HEK293 (cell line): ENCODE measurements around the gene PLEKHF1.

Experiments
- CTCF ChIA-PET: fragments of 350-600 bp; formaldehyde crosslinking; extraction: SDS; loops from one replicate; lab custom pipeline; 2021; ENCODE audit warnings: antibody characterized with exemption; lab: Yijun Ruan, JAX
- POLR2A ChIA-PET: fragments of 300-600 bp; formaldehyde crosslinking; extraction: SDS; loops from one replicate; lab custom pipeline; 2020; ENCODE audit warnings: antibody characterized with exemption, inconsistent platforms; lab: Yijun Ruan, JAX
- H3K27ac ChIP-seq: fragments of 200-500 bp; sonication (Bioruptor generic); 2 replicates; pipeline ENCODE4 v1.5.1; 2014; ENCODE audit warnings: low read depth, low read length, control low read depth, inconsistent platforms; ENCODE audit errors: extremely low read depth
- H3K36me3 ChIP-seq, 2 experiments: fragments of 200-500 bp in 1 of 2; sonication (Bioruptor generic) in 1 of 2; 1 replicate in 1 of 2; 2 replicates in 1 of 2; pipeline ENCODE4 v1.5.1; 2014 to 2017; ENCODE audit warnings: inconsistent platforms in 2 of 2, low read length in 2 of 2; ENCODE audit not compliant: control insufficient read depth in 2 of 2, insufficient read depth in 1 of 2
- H3K4me1 ChIP-seq: fragments of 200-500 bp; sonication (Bioruptor generic); 2 replicates; pipeline ENCODE4 v1.5.1; 2014; ENCODE audit warnings: mild to moderate bottlenecking, low read length, inconsistent platforms; ENCODE audit not compliant: control insufficient read depth, insufficient read depth
- H3K4me3 ChIP-seq: 2 replicates; pipeline ENCODE4 v1.5.1; 2011; ENCODE audit warnings: low read depth, mild to moderate bottlenecking, control low read depth, low read length, moderate library complexity
- H3K9me3 ChIP-seq: fragments of 200-500 bp; sonication (Bioruptor generic); 2 replicates; pipeline ENCODE4 v1.5.1; 2014; ENCODE audit warnings: low read depth, low read length, inconsistent platforms; ENCODE audit not compliant: control insufficient read depth, insufficient read depth
- GLI4 ChIP-seq: fragments of 450-650 bp; formaldehyde crosslinking; IDR thresholded peaks from 2 replicates; pipeline ENCODE4 v1.5.1; 2016; ENCODE audit warnings: missing biosample characterization, missing genetic modification characterization
- OSR2 ChIP-seq: fragments of 450-650 bp; formaldehyde crosslinking; IDR thresholded peaks from 2 replicates; pipeline ENCODE4 v1.5.1; 2016; ENCODE audit warnings: missing biosample characterization, missing genetic modification characterization
- SALL2 ChIP-seq: fragments of 450-650 bp; formaldehyde crosslinking; IDR thresholded peaks from 2 replicates; pipeline ENCODE4 v1.5.0; 2017; ENCODE audit warnings: missing biosample characterization, mild to moderate bottlenecking, missing genetic modification characterization, borderline replicate concordance
- SCRT1 ChIP-seq: fragments of 450-650 bp; formaldehyde crosslinking; IDR thresholded peaks from 2 replicates; pipeline ENCODE4 v1.5.1; 2016; ENCODE audit warnings: missing biosample characterization, missing genetic modification characterization, borderline replicate concordance
- TCF7L2 ChIP-seq: IDR thresholded peaks from 2 replicates; pipeline ENCODE4 v1.6.1; 2011; ENCODE audit warnings: low read depth, mild to moderate bottlenecking, inconsistent platforms, low read length, moderate library complexity, borderline replicate concordance
- ZBTB17 ChIP-seq: fragments of 450-650 bp; formaldehyde crosslinking; IDR thresholded peaks from 2 replicates; pipeline ENCODE4 v1.5.1; 2016; ENCODE audit warnings: missing biosample characterization, missing genetic modification characterization
- ZBTB20 ChIP-seq: fragments of 450-650 bp; formaldehyde crosslinking; IDR thresholded peaks from 2 replicates; pipeline ENCODE4 v1.5.1; 2016; ENCODE audit warnings: missing biosample characterization, missing genetic modification characterization
- ZFHX2 ChIP-seq: fragments of 450-650 bp; formaldehyde crosslinking; conservative IDR thresholded peaks from 2 replicates; pipeline ENCODE4 v1.5.1; 2016; ENCODE audit warnings: missing biosample characterization, missing genetic modification characterization
- ZIC2 ChIP-seq: fragments of 450-650 bp; formaldehyde crosslinking; IDR thresholded peaks from 2 replicates; pipeline ENCODE4 v1.5.1; 2016; ENCODE audit warnings: missing biosample characterization, missing genetic modification characterization
- ZNF10 ChIP-seq: fragments of 450-650 bp; formaldehyde crosslinking; IDR thresholded peaks from 2 replicates; pipeline ENCODE4 v1.5.1; 2017; ENCODE audit warnings: missing biosample characterization, missing genetic modification characterization
- ZNF341 ChIP-seq: fragments of 450-650 bp; formaldehyde crosslinking; IDR thresholded peaks from 2 replicates; pipeline ENCODE4; 2016; ENCODE audit warnings: low read depth, missing biosample characterization, missing genetic modification characterization
- ZNF366 ChIP-seq: fragments of 450-650 bp; formaldehyde crosslinking; conservative IDR thresholded peaks from 2 replicates; pipeline ENCODE4 v1.5.1; 2016; ENCODE audit warnings: missing biosample characterization, missing genetic modification characterization
- ZNF391 ChIP-seq: fragments of 450-650 bp; formaldehyde crosslinking; IDR thresholded peaks from 2 replicates; pipeline ENCODE4 v1.5.1; 2016; ENCODE audit warnings: low read depth, missing biosample characterization, missing genetic modification characterization, borderline replicate concordance
- ZNF416 ChIP-seq: fragments of 450-650 bp; formaldehyde crosslinking; IDR thresholded peaks from 2 replicates; pipeline ENCODE4 v1.5.1; 2016; ENCODE audit warnings: missing biosample characterization, missing genetic modification characterization
- ZNF423 ChIP-seq: fragments of 450-650 bp; formaldehyde crosslinking; IDR thresholded peaks from 2 replicates; pipeline ENCODE4 v1.5.1; 2016; ENCODE audit warnings: missing biosample characterization, missing genetic modification characterization
- ZNF707 ChIP-seq: fragments of 450-650 bp; formaldehyde crosslinking; IDR thresholded peaks from 2 replicates; pipeline ENCODE4 v1.5.1; 2016; ENCODE audit warnings: missing biosample characterization, missing genetic modification characterization
- ZXDB ChIP-seq: fragments of 450-650 bp; formaldehyde crosslinking; IDR thresholded peaks from 2 replicates; pipeline ENCODE4 v1.5.1; 2016; ENCODE audit warnings: missing biosample characterization, missing genetic modification characterization
- TF ChIP-seq, protein P1 (sequence below): fragments of 450-650 bp; formaldehyde crosslinking; IDR thresholded peaks from 2 replicates; pipeline ENCODE4 v1.5.1; 2017; ENCODE audit warnings: missing biosample characterization, missing genetic modification characterization
- TF ChIP-seq, protein P2 (sequence below): fragments of 450-650 bp; formaldehyde crosslinking; IDR thresholded peaks from 2 replicates; pipeline ENCODE4 v1.5.1; 2016; ENCODE audit warnings: missing biosample characterization, missing genetic modification characterization, borderline replicate concordance

PLEKHF1 gene

DNA sequence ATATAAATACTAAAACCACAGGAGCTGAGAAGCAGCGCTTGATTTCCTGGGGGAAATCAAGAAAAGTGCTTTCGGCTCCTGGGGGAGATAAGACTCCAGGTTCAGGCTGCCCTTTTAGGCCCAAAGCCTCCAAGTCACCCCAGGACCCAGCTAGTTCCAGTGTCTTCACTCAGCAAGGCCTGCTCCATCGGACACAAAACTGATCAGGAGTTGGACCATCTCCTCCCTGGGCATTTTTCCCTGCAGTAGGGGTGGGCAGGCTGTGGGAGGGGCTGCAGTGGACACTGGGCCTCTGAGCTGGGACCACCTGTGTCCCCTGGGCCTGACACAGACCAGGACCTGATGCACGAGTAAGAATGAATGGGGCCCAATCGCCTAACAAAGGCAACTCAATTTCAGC lies 34.6 kb downstream of the PLEKHF1 start:
- POLR2A ChIA-PET, result interaction anchor here (1.0 to 2.7 kb wide), 3 partner anchors 12 to 94 kb away, joined by 3 to 16 read pairs (median 4); partner anchors contain the start of genes C19orf12 and POP4
- Histone ChIP-seq H3K36me3 (peaks cover 15 to 22% of the 10 kb centered on the region in 2 experiments), H3K9me3 (no peaks in the 10 kb centered on the region), H3K27ac (no peak overlapping the region), H3K4me3 (no peak overlapping the region), H3K4me1 (no peaks in the 10 kb centered on the region)
- TF ChIP-seq ZNF416 (tag by site-specific recombination) (no peak), SALL2 (tag by site-specific recombination) (no peak)
- CTCF ChIA-PET, result interaction anchor here (0.6 to 3.1 kb wide), 10 partner anchors 8 to 113 kb away, joined by 3 to 25 read pairs (median 4); partner anchors contain the start of gene C19orf12

DNA sequence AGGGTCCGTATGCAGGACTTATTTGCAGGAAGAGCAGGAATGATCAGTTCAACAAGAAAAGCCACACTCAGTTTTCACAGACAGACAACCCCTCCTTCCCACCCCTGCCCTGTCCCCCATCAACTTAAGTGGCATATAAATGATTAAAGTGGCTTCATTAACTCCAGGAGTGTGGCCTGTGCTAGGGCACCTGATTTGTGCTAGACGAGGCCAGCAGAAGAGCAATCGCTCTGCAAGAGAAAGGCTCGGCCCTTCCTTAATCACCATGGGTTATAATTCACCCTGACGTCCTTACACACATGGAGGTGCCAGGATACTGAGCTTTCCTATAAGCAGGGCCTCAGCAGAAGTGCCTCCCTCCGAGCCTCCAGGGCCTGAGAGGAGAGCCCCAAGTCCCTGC lies 35.2 kb downstream of the PLEKHF1 start:
- Histone ChIP-seq H3K9me3 (no peaks in the 10 kb centered on the region), H3K4me1 (no peaks in the 10 kb centered on the region), H3K4me3 (no peak overlapping the region), H3K36me3 (peaks cover 15 to 27% of the 10 kb centered on the region in 2 experiments), H3K27ac (no peak overlapping the region)
- ChIA-PET POLR2A (interaction anchor here (1.0 to 2.7 kb wide), 3 partner anchors 11 to 94 kb away, joined by 3 to 16 read pairs (median 4); partner anchors contain the start of genes C19orf12 and POP4), CTCF (interaction anchor here (0.8 to 3.1 kb wide), 7 partner anchors 9 to 113 kb away, joined by 3 to 25 read pairs (median 4); partner anchors contain the start of gene C19orf12)
- TF ChIP-seq ZNF423 (tag by site-specific recombination), result no peak
- TF ChIP-seq ZBTB20 (tag by site-specific recombination), result no peak
- TF ChIP-seq ZNF341 (tag by site-specific recombination), result no peak
- TF ChIP-seq OSR2, result no peak
- TF ChIP-seq ZBTB17, result no peak
- no peak for TF ChIP-seq GLI4 (tag by site-specific recombination)
- TF ChIP-seq ZXDB (tag by site-specific recombination), result no peak
- no peak for TF ChIP-seq ZNF391
- TF ChIP-seq, protein P1, sequence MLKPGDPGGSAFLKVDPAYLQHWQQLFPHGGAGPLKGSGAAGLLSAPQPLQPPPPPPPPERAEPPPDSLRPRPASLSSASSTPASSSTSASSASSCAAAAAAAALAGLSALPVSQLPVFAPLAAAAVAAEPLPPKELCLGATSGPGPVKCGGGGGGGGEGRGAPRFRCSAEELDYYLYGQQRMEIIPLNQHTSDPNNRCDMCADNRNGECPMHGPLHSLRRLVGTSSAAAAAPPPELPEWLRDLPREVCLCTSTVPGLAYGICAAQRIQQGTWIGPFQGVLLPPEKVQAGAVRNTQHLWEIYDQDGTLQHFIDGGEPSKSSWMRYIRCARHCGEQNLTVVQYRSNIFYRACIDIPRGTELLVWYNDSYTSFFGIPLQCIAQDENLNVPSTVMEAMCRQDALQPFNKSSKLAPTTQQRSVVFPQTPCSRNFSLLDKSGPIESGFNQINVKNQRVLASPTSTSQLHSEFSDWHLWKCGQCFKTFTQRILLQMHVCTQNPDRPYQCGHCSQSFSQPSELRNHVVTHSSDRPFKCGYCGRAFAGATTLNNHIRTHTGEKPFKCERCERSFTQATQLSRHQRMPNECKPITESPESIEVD (tag by site-specific recombination), result no peak
- TF ChIP-seq ZNF10 (tag by site-specific recombination), result no peak
- TF ChIP-seq ZFHX2, result no peak
- TF ChIP-seq, protein P2, sequence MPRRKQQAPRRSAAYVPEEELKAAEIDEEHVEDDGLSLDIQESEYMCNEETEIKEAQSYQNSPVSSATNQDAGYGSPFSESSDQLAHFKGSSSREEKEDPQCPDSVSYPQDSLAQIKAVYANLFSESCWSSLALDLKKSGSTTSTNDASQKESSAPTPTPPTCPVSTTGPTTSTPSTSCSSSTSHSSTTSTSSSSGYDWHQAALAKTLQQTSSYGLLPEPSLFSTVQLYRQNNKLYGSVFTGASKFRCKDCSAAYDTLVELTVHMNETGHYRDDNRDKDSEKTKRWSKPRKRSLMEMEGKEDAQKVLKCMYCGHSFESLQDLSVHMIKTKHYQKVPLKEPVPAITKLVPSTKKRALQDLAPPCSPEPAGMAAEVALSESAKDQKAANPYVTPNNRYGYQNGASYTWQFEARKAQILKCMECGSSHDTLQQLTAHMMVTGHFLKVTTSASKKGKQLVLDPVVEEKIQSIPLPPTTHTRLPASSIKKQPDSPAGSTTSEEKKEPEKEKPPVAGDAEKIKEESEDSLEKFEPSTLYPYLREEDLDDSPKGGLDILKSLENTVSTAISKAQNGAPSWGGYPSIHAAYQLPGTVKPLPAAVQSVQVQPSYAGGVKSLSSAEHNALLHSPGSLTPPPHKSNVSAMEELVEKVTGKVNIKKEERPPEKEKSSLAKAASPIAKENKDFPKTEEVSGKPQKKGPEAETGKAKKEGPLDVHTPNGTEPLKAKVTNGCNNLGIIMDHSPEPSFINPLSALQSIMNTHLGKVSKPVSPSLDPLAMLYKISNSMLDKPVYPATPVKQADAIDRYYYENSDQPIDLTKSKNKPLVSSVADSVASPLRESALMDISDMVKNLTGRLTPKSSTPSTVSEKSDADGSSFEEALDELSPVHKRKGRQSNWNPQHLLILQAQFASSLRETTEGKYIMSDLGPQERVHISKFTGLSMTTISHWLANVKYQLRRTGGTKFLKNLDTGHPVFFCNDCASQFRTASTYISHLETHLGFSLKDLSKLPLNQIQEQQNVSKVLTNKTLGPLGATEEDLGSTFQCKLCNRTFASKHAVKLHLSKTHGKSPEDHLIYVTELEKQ (tag by site-specific recombination), result no peak
- TF ChIP-seq, all 188 proteins: peak for 0

DNA sequence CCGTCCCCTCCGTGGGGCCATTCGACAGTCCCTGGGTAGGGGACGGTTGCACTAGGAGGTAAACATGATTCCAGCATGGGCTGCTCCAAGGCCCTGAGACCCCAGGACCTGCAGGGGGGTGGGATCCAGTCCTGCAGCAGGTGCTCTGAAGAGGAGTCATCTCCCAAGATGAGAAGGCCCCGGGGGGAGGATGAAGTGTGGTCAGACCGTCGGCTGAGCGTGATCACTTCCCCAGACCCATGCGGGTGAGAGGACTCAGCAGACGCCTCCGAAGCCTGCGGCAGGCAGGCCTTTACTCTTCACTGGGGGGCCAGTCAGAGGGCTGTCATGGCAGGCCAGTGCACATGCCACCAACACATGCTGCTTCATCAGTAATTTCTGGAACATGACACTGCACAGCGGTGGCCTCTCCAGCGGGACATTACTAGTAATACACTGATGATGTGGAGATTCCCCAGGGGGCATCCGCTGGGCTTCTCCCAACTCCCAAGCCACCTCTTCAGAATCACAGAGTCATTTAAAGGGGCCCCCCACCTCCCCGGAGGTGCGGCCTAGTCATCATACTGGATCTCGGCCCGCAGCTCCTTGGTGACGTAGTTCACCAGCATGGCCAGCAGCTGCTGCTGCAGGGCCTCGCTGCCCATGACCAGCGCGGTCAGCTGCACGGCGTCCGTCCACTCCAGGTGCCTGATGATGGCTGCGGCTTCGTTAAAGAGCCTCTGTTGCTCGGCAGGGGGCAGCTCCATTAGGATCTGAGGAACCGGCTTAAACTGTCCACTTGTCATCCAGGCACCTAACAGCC lies 37.1 kb downstream of the PLEKHF1 start:
- Histone ChIP-seq H3K36me3 (peaks cover 30 to 45% of the 10 kb centered on the region in 2 experiments), H3K9me3 (no peaks in the 10 kb centered on the region), H3K27ac (no peak overlapping the region), H3K4me1 (no peaks in the 10 kb centered on the region), H3K4me3 (no peak overlapping the region)
- ChIA-PET CTCF (interaction anchor here (0.6 kb wide), 1 partner anchor 151 kb away, joined by 3 read pairs; no protein-coding TSS in a partner anchor), POLR2A (interaction anchor here (1.2 kb wide), 1 partner anchor 12 kb away, joined by 3 read pairs; the partner anchor contains the start of gene C19orf12)
- TF ChIP-seq SCRT1 (no peak), ZNF366 (tag by site-specific recombination) (no peak), ZIC2 (tag by site-specific recombination) (peak; percentile 81), TCF7L2 (no peak), ZNF707 (tag by site-specific recombination) (no peak)
